A673 (cell line): ENCODE measurements around the gene SDR42E1.

Source experiments
- EZH2 ChIP-seq: fragments of 200-600 bp; sonication (generic); IDR thresholded peaks from 2 replicates; pipeline ENCODE4 v1.6.1; 2017; ENCODE audit warnings: borderline replicate concordance, low read depth, mild to moderate bottlenecking, mixed read lengths, antibody characterized with exemption, low read length; ENCODE audit not compliant: poor library complexity, severe bottlenecking
- TF ChIP-seq, protein P1 (sequence below): fragments of 300-800, 200-600 bp; sonication (generic); conservative IDR thresholded peaks from 2 replicates; pipeline ENCODE4 v1.5.1; 2017; ENCODE audit warnings: low read depth, mild to moderate bottlenecking, antibody characterized with exemption, low read length, moderate library complexity, mixed read lengths

DNA sequence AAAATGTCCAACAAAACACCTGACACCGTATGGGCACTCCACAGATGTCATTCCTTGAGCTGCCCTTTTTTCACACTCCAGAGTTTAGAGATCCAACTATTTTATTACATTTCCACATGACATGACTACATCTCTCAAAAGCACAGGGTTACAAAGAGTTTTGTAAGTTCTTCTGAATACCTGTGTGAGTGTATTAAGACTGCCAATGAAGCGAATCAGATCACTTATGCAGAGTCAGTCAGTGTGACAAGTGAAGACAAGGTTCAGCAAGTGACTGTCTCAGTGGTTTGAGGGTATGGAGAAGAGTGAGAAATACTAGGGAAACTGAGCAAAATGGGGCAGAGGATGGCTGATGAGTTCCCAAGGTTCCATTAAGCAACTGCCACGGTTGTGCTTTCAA lies 8.4 kb downstream of the SDR42E1 start:
- TF ChIP-seq, protein P1, sequence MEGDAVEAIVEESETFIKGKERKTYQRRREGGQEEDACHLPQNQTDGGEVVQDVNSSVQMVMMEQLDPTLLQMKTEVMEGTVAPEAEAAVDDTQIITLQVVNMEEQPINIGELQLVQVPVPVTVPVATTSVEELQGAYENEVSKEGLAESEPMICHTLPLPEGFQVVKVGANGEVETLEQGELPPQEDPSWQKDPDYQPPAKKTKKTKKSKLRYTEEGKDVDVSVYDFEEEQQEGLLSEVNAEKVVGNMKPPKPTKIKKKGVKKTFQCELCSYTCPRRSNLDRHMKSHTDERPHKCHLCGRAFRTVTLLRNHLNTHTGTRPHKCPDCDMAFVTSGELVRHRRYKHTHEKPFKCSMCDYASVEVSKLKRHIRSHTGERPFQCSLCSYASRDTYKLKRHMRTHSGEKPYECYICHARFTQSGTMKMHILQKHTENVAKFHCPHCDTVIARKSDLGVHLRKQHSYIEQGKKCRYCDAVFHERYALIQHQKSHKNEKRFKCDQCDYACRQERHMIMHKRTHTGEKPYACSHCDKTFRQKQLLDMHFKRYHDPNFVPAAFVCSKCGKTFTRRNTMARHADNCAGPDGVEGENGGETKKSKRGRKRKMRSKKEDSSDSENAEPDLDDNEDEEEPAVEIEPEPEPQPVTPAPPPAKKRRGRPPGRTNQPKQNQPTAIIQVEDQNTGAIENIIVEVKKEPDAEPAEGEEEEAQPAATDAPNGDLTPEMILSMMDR, result no peak
- no peak for TF ChIP-seq EZH2
